GM12891 (cell line): Measurements from ENCODE around the gene SYNE1.

ENCODE experiments used
- PAX5 ChIP-seq: IDR thresholded peaks from 2 replicates; pipeline ENCODE4 v1.6.1; 2011; ENCODE audit warnings: low read length, moderate library complexity, mild to moderate bottlenecking; ENCODE audit not compliant: insufficient read depth, severe bottlenecking
- POLR2A ChIP-seq: IDR thresholded peaks from 2 replicates; pipeline ENCODE4 v1.6.1; 2011; ENCODE audit warnings: low read depth, low read length, control low read depth
- POLR2AphosphoS5 ChIP-seq: IDR thresholded peaks from 2 replicates; pipeline ENCODE4 v1.6.1; 2011; ENCODE audit warnings: low read depth, low read length, control low read depth
- POU2F2 ChIP-seq: IDR thresholded peaks from 2 replicates; pipeline ENCODE4 v1.6.1; 2011; ENCODE audit warnings: low read depth, mild to moderate bottlenecking, control low read depth, low read length, moderate library complexity

- TF ChIP-seq POLR2A, result no peak
- TF ChIP-seq POLR2AphosphoS5, result no peak
- no peak for TF ChIP-seq POU2F2
- no peak for TF ChIP-seq PAX5
Measured at GRCh38 chr6:152250127-152250526, 387.0 kb downstream of the SYNE1 start.
